ENCODE results near the gene FADD.

GRCh38 chr11:70164705-70165104, 38.4 kb upstream of the FADD start:
- TF ChIP-seq, protein P1, sequence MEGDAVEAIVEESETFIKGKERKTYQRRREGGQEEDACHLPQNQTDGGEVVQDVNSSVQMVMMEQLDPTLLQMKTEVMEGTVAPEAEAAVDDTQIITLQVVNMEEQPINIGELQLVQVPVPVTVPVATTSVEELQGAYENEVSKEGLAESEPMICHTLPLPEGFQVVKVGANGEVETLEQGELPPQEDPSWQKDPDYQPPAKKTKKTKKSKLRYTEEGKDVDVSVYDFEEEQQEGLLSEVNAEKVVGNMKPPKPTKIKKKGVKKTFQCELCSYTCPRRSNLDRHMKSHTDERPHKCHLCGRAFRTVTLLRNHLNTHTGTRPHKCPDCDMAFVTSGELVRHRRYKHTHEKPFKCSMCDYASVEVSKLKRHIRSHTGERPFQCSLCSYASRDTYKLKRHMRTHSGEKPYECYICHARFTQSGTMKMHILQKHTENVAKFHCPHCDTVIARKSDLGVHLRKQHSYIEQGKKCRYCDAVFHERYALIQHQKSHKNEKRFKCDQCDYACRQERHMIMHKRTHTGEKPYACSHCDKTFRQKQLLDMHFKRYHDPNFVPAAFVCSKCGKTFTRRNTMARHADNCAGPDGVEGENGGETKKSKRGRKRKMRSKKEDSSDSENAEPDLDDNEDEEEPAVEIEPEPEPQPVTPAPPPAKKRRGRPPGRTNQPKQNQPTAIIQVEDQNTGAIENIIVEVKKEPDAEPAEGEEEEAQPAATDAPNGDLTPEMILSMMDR (IDR thresholded peaks at IDR 0.05) = no peak
- no peak for TF ChIP-seq POLR2A (IDR thresholded peaks at IDR 0.05)

Data from body of pancreas (tissue), 4 donors.